Smooth muscle cell (in vitro differentiated cells): ENCODE data around the gene PCNX3. TPM values are rescaled to one million over a fixed set of nuclear protein-coding genes. Genes with fewer than 3 reads are reported as not detected.

Experiments
- DNase-seq: peaks from one replicate; lab custom pipeline; 2025; ENCODE audit not compliant: unreplicated experiment; lab: John Stamatoyannopoulos, UW
- H2AFZ ChIP-seq: fragments of 200-600 bp; sonication (generic); 2 replicates; pipeline ENCODE4 v1.6.0; 2016; ENCODE audit warnings: antibody characterized with exemption, low read depth, mild to moderate bottlenecking
- H3F3A ChIP-seq: fragments of 200-600 bp; sonication (generic); 2 replicates; pipeline ENCODE4 v1.6.0; 2017; ENCODE audit warnings: antibody characterized with exemption, low read depth
- H3K27ac ChIP-seq: fragments of 200-600 bp; sonication (generic); 2 replicates; pipeline ENCODE4 v1.5.1; 2016; ENCODE audit warnings: low read depth, mild to moderate bottlenecking
- H3K27me3 ChIP-seq: fragments of 200-600 bp; sonication (generic); 2 replicates; pipeline ENCODE4 v1.6.1; 2016; ENCODE audit warnings: low read depth, mild to moderate bottlenecking
- H3K36me3 ChIP-seq: fragments of 200-600 bp; sonication (generic); 2 replicates; pipeline ENCODE4 v1.5.1; 2016; ENCODE audit warnings: low read depth
- H3K4me1 ChIP-seq: fragments of 200-600 bp; sonication (generic); 2 replicates; pipeline ENCODE4 v1.5.1; 2016; ENCODE audit warnings: low read depth
- H3K4me2 ChIP-seq: fragments of 200-600 bp; sonication (generic); 2 replicates; pipeline ENCODE4 v1.6.0; 2016; ENCODE audit warnings: mild to moderate bottlenecking
- H3K4me3 ChIP-seq: fragments of 200-600 bp; sonication (generic); 2 replicates; pipeline ENCODE4 v1.5.1; 2016; ENCODE audit warnings: mild to moderate bottlenecking
- H3K79me2 ChIP-seq: fragments of 200-600 bp; sonication (generic); 2 replicates; pipeline ENCODE4 v1.6.0; 2016; ENCODE audit warnings: low read depth, mild to moderate bottlenecking
- H3K9ac ChIP-seq: fragments of 200-600 bp; sonication (generic); 2 replicates; pipeline ENCODE4 v1.6.0; 2016; ENCODE audit warnings: low read depth
- H3K9me3 ChIP-seq: fragments of 200-600 bp; sonication (generic); replicated peaks from 2 replicates; pipeline ENCODE4 v1.5.1; 2016; ENCODE audit warnings: low read depth
- H4K20me1 ChIP-seq: fragments of 200-600 bp; sonication (generic); 2 replicates; pipeline ENCODE4 v1.6.0; 2016; ENCODE audit warnings: low read depth
- WGBS: methylation state at CpG from one replicate; pipeline ENCODE4 v1.1.7; 2016; ENCODE audit warnings: low lambda C conversion rate; 5-methylcytosine and 5-hydroxymethylcytosine counted together
- polyA plus RNA-seq: library from polyadenylated mRNA; unstranded; fragments of >200 nt; fragmentation: Nextera tagmentation; extraction: Ambion mirVana; gene quantifications from 2 replicates; pipeline ENCODE4 v1.2.1, GENCODE V29; 2016
- total RNA-seq: library from RNA; depleted of rRNA; stranded (reverse); fragments of >200 nt; gene quantifications from 2 replicates; pipeline ENCODE4 v1.2.3, GENCODE V29; 2014
- TF ChIP-seq, protein P1 (sequence below): fragments of 200-600 bp; sonication (generic); IDR thresholded peaks from 2 replicates; pipeline ENCODE4 v1.5.1; 2017; ENCODE audit warnings: borderline replicate concordance, mild to moderate bottlenecking, antibody characterized with exemption; ENCODE audit not compliant: insufficient read depth, poor library complexity, severe bottlenecking

Gene PCNX3
- total and polyA plus RNA-seq, 2 experiments from 2014 or later, result 17.5 to 18.3 TPM

- Histone ChIP-seq H3K9me3 (no peaks in the 10 kb centered on the region), H3K4me1 (no peaks in the 10 kb centered on the region), H2AFZ (no peak overlapping the region), H3K4me3 (no peak overlapping the region), H3K36me3 (no peaks in the 10 kb centered on the region), H3K9ac (no peak overlapping the region), H3F3A (no peaks in the 10 kb centered on the region), H4K20me1 (no peaks in the 10 kb centered on the region), H3K27me3 (peaks cover 4% of the 10 kb centered on the region), H3K4me2 (no peak overlapping the region), H3K27ac (no peak overlapping the region), H3K79me2 (no peaks in the 10 kb centered on the region)
- TF ChIP-seq, protein P1, sequence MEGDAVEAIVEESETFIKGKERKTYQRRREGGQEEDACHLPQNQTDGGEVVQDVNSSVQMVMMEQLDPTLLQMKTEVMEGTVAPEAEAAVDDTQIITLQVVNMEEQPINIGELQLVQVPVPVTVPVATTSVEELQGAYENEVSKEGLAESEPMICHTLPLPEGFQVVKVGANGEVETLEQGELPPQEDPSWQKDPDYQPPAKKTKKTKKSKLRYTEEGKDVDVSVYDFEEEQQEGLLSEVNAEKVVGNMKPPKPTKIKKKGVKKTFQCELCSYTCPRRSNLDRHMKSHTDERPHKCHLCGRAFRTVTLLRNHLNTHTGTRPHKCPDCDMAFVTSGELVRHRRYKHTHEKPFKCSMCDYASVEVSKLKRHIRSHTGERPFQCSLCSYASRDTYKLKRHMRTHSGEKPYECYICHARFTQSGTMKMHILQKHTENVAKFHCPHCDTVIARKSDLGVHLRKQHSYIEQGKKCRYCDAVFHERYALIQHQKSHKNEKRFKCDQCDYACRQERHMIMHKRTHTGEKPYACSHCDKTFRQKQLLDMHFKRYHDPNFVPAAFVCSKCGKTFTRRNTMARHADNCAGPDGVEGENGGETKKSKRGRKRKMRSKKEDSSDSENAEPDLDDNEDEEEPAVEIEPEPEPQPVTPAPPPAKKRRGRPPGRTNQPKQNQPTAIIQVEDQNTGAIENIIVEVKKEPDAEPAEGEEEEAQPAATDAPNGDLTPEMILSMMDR, result no peak
- 97% methylated on average over 9 of the region's 10 CpGs for WGBS
- no peak for DNase-seq
Measured at GRCh38 chr11:65583589-65583988, 32.0 kb upstream of the PCNX3 start.

GRCh38 chr11:65584106-65584505 is 31.5 kb upstream of the PCNX3 start:
- Histone ChIP-seq H3F3A (no peaks in the 10 kb centered on the region), H3K4me2 (no peak overlapping the region)
- 89% methylated on average over 8 of the region's 8 CpGs for WGBS

DNA sequence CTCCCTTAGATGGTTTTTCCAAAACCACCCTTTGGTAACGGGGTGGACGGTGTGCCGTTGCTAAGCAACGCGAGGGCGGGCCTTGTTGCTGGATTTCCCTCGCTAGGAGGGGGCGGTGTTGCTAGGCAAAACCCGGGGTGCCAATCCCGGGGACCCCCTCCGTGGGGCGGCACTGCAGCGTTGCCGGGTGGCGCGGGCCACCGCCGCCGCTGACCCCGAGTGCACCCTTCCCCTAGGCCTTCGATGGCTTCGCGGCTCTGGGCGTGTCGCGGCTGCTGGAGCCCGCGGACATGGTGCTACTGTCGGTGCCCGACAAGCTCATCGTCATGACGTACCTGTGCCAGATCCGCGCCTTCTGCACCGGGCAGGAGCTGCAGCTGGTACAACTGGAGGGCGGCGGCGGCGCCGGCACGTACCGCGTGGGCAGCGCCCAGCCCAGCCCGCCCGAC is 30.8 kb upstream of the PCNX3 start:
- Histone ChIP-seq H2AFZ (no peak overlapping the region), H3K27me3 (peaks cover 4% of the 10 kb centered on the region), H3K4me1 (no peaks in the 10 kb centered on the region), H3F3A (no peaks in the 10 kb centered on the region), H3K27ac (no peak overlapping the region), H3K79me2 (no peaks in the 10 kb centered on the region), H3K36me3 (no peaks in the 10 kb centered on the region), H3K4me2 (no peak overlapping the region), H3K9me3 (no peaks in the 10 kb centered on the region), H4K20me1 (no peaks in the 10 kb centered on the region), H3K4me3 (no peak overlapping the region), H3K9ac (no peak overlapping the region)
- WGBS, result 44% methylated on average over 35 of the region's 46 CpGs
- TF ChIP-seq, protein P1, result no peak
- no peak for DNase-seq

More at GRCh38 chr11:65584106-65584505, 31.5 kb upstream of the PCNX3 start:
- DNase-seq, result no peak
- H3K4me1 ChIP-seq, result no peaks in the 10 kb centered on the region
- H3K36me3 ChIP-seq, result no peaks in the 10 kb centered on the region
- H3K9ac ChIP-seq, result no peak overlapping the region
- H3K9me3 ChIP-seq, result no peaks in the 10 kb centered on the region
- TF ChIP-seq, protein P1, result no peak
- no peak overlapping the region for H3K4me3 ChIP-seq
- H3K27me3 ChIP-seq, result peaks cover 4% of the 10 kb centered on the region
- no peak overlapping the region for H3K27ac ChIP-seq
- no peaks in the 10 kb centered on the region for H3K79me2 ChIP-seq
- H4K20me1 ChIP-seq, result no peaks in the 10 kb centered on the region
- H2AFZ ChIP-seq, result no peak overlapping the region
